HEK293 (cell line): ENCODE measurements around the gene FGF12.

Source experiments
- CTCF ChIA-PET: fragments of 350-600 bp; formaldehyde crosslinking; extraction: SDS; loops from one replicate; lab custom pipeline; 2021; ENCODE audit warnings: antibody characterized with exemption; lab: Yijun Ruan, JAX
- POLR2A ChIA-PET: fragments of 300-600 bp; formaldehyde crosslinking; extraction: SDS; loops from one replicate; lab custom pipeline; 2020; ENCODE audit warnings: antibody characterized with exemption, inconsistent platforms; lab: Yijun Ruan, JAX
- H3K27ac ChIP-seq: fragments of 200-500 bp; sonication (Bioruptor generic); 2 replicates; pipeline ENCODE4 v1.5.1; 2014; ENCODE audit warnings: low read depth, low read length, control low read depth, inconsistent platforms; ENCODE audit errors: extremely low read depth
- H3K36me3 ChIP-seq, 2 experiments: fragments of 200-500 bp in 1 of 2; sonication (Bioruptor generic) in 1 of 2; 1 replicate in 1 of 2; 2 replicates in 1 of 2; pipeline ENCODE4 v1.5.1; 2014 to 2017; ENCODE audit warnings: inconsistent platforms in 2 of 2, low read length in 2 of 2; ENCODE audit not compliant: control insufficient read depth in 2 of 2, insufficient read depth in 1 of 2
- H3K4me1 ChIP-seq: fragments of 200-500 bp; sonication (Bioruptor generic); 2 replicates; pipeline ENCODE4 v1.5.1; 2014; ENCODE audit warnings: mild to moderate bottlenecking, low read length, inconsistent platforms; ENCODE audit not compliant: control insufficient read depth, insufficient read depth
- H3K4me3 ChIP-seq: 2 replicates; pipeline ENCODE4 v1.5.1; 2011; ENCODE audit warnings: low read depth, mild to moderate bottlenecking, control low read depth, low read length, moderate library complexity
- H3K9me3 ChIP-seq: fragments of 200-500 bp; sonication (Bioruptor generic); 2 replicates; pipeline ENCODE4 v1.5.1; 2014; ENCODE audit warnings: low read depth, low read length, inconsistent platforms; ENCODE audit not compliant: control insufficient read depth, insufficient read depth
- RBAK ChIP-seq: fragments of 450-650 bp; formaldehyde crosslinking; IDR thresholded peaks from 2 replicates; pipeline ENCODE4 v1.5.1; 2016; ENCODE audit warnings: missing biosample characterization, missing genetic modification characterization
- ZFP37 ChIP-seq: fragments of 450-650 bp; formaldehyde crosslinking; IDR thresholded peaks from 2 replicates; pipeline ENCODE4 v1.5.1; 2016; ENCODE audit warnings: missing biosample characterization, missing genetic modification characterization
- ZNF157 ChIP-seq: fragments of 450-650 bp; formaldehyde crosslinking; IDR thresholded peaks from 2 replicates; pipeline ENCODE4 v1.5.1; 2016; ENCODE audit warnings: missing biosample characterization, missing genetic modification characterization
- ZNF16 ChIP-seq: fragments of 450-650 bp; formaldehyde crosslinking; IDR thresholded peaks from 2 replicates; pipeline ENCODE4 v1.5.1; 2016; ENCODE audit warnings: low read depth, missing biosample characterization, missing genetic modification characterization
- ZNF19 ChIP-seq: fragments of 450-650 bp; formaldehyde crosslinking; IDR thresholded peaks from 2 replicates; pipeline ENCODE4; 2016; ENCODE audit warnings: missing biosample characterization, missing genetic modification characterization, low read depth
- ZNF211 ChIP-seq: fragments of 450-650 bp; formaldehyde crosslinking; IDR thresholded peaks from 2 replicates; pipeline ENCODE4 v1.5.1; 2016; ENCODE audit warnings: low read depth, missing biosample characterization, missing genetic modification characterization
- ZNF302 ChIP-seq: fragments of 450-650 bp; formaldehyde crosslinking; IDR thresholded peaks from 2 replicates; pipeline ENCODE4 v1.5.1; 2016; ENCODE audit warnings: missing biosample characterization, missing genetic modification characterization, low read depth
- ZNF324 ChIP-seq: fragments of 450-650 bp; formaldehyde crosslinking; IDR thresholded peaks from 2 replicates; pipeline ENCODE4 v1.5.1; 2016; ENCODE audit warnings: missing biosample characterization, missing genetic modification characterization
- ZNF350 ChIP-seq: fragments of 450-650 bp; formaldehyde crosslinking; IDR thresholded peaks from 2 replicates; pipeline ENCODE4 v1.5.0; 2017; ENCODE audit warnings: missing biosample characterization, mild to moderate bottlenecking, missing genetic modification characterization
- ZNF366 ChIP-seq: fragments of 450-650 bp; formaldehyde crosslinking; conservative IDR thresholded peaks from 2 replicates; pipeline ENCODE4 v1.5.1; 2016; ENCODE audit warnings: missing biosample characterization, missing genetic modification characterization
- ZNF391 ChIP-seq: fragments of 450-650 bp; formaldehyde crosslinking; IDR thresholded peaks from 2 replicates; pipeline ENCODE4 v1.5.1; 2016; ENCODE audit warnings: low read depth, missing biosample characterization, missing genetic modification characterization, borderline replicate concordance
- ZNF433 ChIP-seq: fragments of 450-650 bp; formaldehyde crosslinking; IDR thresholded peaks from 2 replicates; pipeline ENCODE4 v1.5.1; 2016; ENCODE audit warnings: missing biosample characterization, missing genetic modification characterization, low read depth
- ZNF501 ChIP-seq: fragments of 450-650 bp; formaldehyde crosslinking; IDR thresholded peaks from 2 replicates; pipeline ENCODE4 v1.5.1; 2016; ENCODE audit warnings: missing biosample characterization, missing genetic modification characterization
- ZNF549 ChIP-seq: fragments of 450-650 bp; IDR thresholded peaks from 2 replicates; pipeline ENCODE4 v1.5.1; 2018; ENCODE audit warnings: missing biosample characterization, missing genetic modification characterization, mild to moderate bottlenecking, inconsistent platforms, moderate library complexity
- ZNF76 ChIP-seq: fragments of 450-650 bp; formaldehyde crosslinking; IDR thresholded peaks from 2 replicates; pipeline ENCODE4; 2016; ENCODE audit warnings: low read depth, missing biosample characterization, missing genetic modification characterization, borderline replicate concordance
- ZNF830 ChIP-seq: fragments of 450-650 bp; IDR thresholded peaks from 2 replicates; pipeline ENCODE4 v1.5.0; 2018; ENCODE audit warnings: missing biosample characterization, missing genetic modification characterization, low read depth, mild to moderate bottlenecking, moderate library complexity
- ZSCAN30 ChIP-seq: fragments of 450-650 bp; IDR thresholded peaks from 2 replicates; pipeline ENCODE4 v1.5.1; 2018; ENCODE audit warnings: missing biosample characterization, mild to moderate bottlenecking, missing genetic modification characterization, moderate library complexity
- TF ChIP-seq, protein P1 (sequence below): fragments of 450-650 bp; formaldehyde crosslinking; IDR thresholded peaks from 2 replicates; pipeline ENCODE4 v1.5.1; 2017; ENCODE audit warnings: missing biosample characterization, mild to moderate bottlenecking, missing genetic modification characterization, moderate library complexity
- TF ChIP-seq, protein P2 (sequence below): fragments of 450-650 bp; formaldehyde crosslinking; IDR thresholded peaks from 2 replicates; pipeline ENCODE4 v1.5.1; 2016; ENCODE audit warnings: missing biosample characterization, missing genetic modification characterization
- TF ChIP-seq, protein P3 (sequence below): fragments of 450-650 bp; formaldehyde crosslinking; IDR thresholded peaks from 2 replicates; pipeline ENCODE4 v1.5.1; 2016; ENCODE audit warnings: missing biosample characterization, missing genetic modification characterization
- TF ChIP-seq, protein P4 (sequence below): fragments of 450-650 bp; formaldehyde crosslinking; IDR thresholded peaks from 2 replicates; pipeline ENCODE4 v1.5.1; 2016; ENCODE audit warnings: missing biosample characterization, missing genetic modification characterization

The FGF12 gene

DNA sequence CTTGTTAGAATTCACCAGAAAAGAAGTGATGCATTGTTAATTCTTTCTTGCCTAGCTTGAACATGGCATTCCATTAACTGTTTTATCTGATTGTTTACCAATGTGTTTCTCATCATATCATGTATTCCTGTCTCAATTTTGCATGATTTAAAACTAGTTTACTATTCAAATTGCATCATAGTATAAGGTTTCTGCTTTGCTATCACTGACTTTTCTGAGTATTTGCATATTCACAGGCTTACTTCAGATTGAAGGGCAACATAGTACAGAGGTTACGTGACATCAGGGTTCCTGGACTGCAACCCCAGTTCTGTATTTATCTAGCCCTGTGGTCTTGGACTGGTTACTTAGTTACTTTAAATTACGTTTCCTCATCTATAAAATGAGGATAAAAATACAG lies 561.8 kb downstream of the FGF12 start:
- no peaks in the 10 kb centered on the region for H3K9me3 ChIP-seq
- ChIA-PET CTCF (interaction anchor here (0.7 kb wide), 1 partner anchor 587 kb away, joined by 3 read pairs; no protein-coding TSS in a partner anchor), POLR2A (no interaction called here)

DNA sequence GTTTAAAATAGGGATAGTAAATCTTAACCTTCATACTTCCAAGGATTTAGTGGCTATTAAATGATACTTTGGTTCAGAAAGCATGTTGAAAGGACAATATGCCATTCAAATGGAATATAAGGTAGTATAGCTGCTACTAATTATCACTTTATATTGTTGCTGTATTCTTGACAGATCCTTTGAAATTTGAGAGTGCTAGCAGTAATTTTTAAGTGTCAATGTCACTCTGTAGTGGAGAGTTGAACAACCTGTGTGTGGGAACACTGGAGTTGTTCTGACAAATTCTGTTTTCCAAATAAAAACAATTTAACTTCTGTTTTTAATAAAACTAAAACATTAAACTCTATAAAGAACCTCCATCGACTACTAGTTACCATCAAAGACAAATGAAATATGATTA lies 565.7 kb downstream of the FGF12 start:
- TF ChIP-seq ZNF76 (tag by site-specific recombination) (no peak), ZNF211 (no peak), ZNF433 (tag by site-specific recombination) (no peak), ZNF16 (tag by site-specific recombination) (no peak), ZNF350 (no peak), ZNF366 (tag by site-specific recombination) (no peak), ZNF391 (tag by site-specific recombination) (no peak), ZNF19 (no peak), ZNF302 (tag by site-specific recombination) (no peak), ZNF157 (tag by site-specific recombination) (no peak), ZFP37 (tag by site-specific recombination) (no peak), ZNF830 (tag by site-specific recombination) (no peak), RBAK (tag by site-specific recombination) (no peak)
- TF ChIP-seq, protein P1, sequence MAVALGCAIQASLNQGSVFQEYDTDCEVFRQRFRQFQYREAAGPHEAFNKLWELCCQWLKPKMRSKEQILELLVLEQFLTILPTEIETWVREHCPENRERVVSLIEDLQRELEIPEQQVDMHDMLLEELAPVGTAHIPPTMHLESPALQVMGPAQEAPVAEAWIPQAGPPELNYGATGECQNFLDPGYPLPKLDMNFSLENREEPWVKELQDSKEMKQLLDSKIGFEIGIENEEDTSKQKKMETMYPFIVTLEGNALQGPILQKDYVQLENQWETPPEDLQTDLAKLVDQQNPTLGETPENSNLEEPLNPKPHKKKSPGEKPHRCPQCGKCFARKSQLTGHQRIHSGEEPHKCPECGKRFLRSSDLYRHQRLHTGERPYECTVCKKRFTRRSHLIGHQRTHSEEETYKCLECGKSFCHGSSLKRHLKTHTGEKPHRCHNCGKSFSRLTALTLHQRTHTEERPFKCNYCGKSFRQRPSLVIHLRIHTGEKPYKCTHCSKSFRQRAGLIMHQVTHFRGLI (tag by site-specific recombination) = no peak
- TF ChIP-seq, protein P2, sequence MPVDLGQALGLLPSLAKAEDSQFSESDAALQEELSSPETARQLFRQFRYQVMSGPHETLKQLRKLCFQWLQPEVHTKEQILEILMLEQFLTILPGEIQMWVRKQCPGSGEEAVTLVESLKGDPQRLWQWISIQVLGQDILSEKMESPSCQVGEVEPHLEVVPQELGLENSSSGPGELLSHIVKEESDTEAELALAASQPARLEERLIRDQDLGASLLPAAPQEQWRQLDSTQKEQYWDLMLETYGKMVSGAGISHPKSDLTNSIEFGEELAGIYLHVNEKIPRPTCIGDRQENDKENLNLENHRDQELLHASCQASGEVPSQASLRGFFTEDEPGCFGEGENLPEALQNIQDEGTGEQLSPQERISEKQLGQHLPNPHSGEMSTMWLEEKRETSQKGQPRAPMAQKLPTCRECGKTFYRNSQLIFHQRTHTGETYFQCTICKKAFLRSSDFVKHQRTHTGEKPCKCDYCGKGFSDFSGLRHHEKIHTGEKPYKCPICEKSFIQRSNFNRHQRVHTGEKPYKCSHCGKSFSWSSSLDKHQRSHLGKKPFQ (tag by site-specific recombination) = no peak
- TF ChIP-seq, protein P3, sequence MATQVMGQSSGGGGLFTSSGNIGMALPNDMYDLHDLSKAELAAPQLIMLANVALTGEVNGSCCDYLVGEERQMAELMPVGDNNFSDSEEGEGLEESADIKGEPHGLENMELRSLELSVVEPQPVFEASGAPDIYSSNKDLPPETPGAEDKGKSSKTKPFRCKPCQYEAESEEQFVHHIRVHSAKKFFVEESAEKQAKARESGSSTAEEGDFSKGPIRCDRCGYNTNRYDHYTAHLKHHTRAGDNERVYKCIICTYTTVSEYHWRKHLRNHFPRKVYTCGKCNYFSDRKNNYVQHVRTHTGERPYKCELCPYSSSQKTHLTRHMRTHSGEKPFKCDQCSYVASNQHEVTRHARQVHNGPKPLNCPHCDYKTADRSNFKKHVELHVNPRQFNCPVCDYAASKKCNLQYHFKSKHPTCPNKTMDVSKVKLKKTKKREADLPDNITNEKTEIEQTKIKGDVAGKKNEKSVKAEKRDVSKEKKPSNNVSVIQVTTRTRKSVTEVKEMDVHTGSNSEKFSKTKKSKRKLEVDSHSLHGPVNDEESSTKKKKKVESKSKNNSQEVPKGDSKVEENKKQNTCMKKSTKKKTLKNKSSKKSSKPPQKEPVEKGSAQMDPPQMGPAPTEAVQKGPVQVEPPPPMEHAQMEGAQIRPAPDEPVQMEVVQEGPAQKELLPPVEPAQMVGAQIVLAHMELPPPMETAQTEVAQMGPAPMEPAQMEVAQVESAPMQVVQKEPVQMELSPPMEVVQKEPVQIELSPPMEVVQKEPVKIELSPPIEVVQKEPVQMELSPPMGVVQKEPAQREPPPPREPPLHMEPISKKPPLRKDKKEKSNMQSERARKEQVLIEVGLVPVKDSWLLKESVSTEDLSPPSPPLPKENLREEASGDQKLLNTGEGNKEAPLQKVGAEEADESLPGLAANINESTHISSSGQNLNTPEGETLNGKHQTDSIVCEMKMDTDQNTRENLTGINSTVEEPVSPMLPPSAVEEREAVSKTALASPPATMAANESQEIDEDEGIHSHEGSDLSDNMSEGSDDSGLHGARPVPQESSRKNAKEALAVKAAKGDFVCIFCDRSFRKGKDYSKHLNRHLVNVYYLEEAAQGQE = no peak
- Histone ChIP-seq H3K36me3 (no peaks in the 10 kb centered on the region), H3K4me1 (no peaks in the 10 kb centered on the region), H3K9me3 (no peaks in the 10 kb centered on the region), H3K4me3 (no peak overlapping the region), H3K27ac (no peak overlapping the region)
- CTCF ChIA-PET = interaction anchor here (0.7 kb wide), 1 partner anchor 306 kb away, joined by 3 read pairs; no protein-coding TSS in a partner anchor
- POLR2A ChIA-PET = no interaction called here

More for the DNA sequence above, 561.8 kb downstream of the FGF12 start:
- no peak overlapping the region for H3K4me3 ChIP-seq
- H3K36me3 ChIP-seq = no peaks in the 10 kb centered on the region
- no peaks in the 10 kb centered on the region for H3K4me1 ChIP-seq
- H3K27ac ChIP-seq = no peak overlapping the region
- TF ChIP-seq, protein P4, sequence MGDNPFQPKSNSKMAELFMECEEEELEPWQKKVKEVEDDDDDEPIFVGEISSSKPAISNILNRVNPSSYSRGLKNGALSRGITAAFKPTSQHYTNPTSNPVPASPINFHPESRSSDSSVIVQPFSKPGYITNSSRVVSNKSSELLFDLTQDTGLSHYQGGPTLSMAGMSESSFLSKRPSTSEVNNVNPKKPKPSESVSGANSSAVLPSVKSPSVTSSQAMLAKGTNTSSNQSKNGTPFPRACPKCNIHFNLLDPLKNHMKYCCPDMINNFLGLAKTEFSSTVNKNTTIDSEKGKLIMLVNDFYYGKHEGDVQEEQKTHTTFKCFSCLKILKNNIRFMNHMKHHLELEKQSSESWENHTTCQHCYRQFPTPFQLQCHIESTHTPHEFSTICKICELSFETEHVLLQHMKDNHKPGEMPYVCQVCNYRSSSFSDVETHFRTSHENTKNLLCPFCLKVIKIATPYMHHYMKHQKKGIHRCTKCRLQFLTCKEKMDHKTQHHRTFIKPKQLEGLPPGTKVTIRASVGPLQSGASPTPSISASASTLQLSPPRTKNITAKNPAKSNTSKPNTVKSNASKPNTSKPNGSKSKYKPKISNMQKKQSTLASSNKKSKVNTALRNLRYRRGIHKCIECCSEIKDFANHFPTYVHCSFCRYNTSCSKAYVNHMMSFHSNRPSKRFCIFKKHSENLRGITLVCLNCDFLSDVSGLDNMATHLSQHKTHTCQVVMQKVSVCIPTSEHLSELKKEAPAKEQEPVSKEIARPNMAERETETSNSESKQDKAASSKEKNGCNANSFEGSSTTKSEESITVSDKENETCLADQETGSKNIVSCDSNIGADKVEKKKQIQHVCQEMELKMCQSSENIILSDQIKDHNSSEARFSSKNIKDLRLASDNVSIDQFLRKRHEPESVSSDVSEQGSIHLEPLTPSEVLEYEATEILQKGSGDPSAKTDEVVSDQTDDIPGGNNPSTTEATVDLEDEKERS (tag by site-specific recombination) = no peak
- TF ChIP-seq ZSCAN30 = no peak
- TF ChIP-seq ZNF501 = no peak
- TF ChIP-seq ZNF549 (tag by site-specific recombination) = no peak
- no peak for TF ChIP-seq ZNF324 (tag by site-specific recombination)
- TF ChIP-seq, protein P1 (tag by site-specific recombination) = no peak
